Ovary (tissue), 9 donors: ENCODE measurements around the gene ESYT2. TPM values are rescaled to one million over a fixed set of nuclear protein-coding genes. Genes with fewer than 3 reads are reported as not detected.

ENCODE experiments used
- DNase-seq, 5 donors: peaks; one replicate each; pipeline ENCODE4 v3.0.0-alpha.2; 2019 to 2020
- H3K27ac ChIP-seq, 2 donors: fragments of 200-600 bp; one replicate each; pipeline versions ENCODE4 v1.5.1 to v1.8.0; 2019 to 2022
- H3K27me3 ChIP-seq: fragments of 200-600 bp; one replicate; pipeline ENCODE4 v1.8.0; 2022
- H3K36me3 ChIP-seq: fragments of 200-600 bp; sonication (generic); one replicate; pipeline ENCODE4 v1.5.1; 2019
- H3K4me1 ChIP-seq: one replicate; pipeline ENCODE4 v1.8.1; 2013; ENCODE audit warnings: mild to moderate bottlenecking, moderate library complexity; ENCODE audit not compliant: insufficient read depth
- H3K4me3 ChIP-seq: fragments of 200-600 bp; sonication (generic); one replicate; pipeline ENCODE4 v1.5.1; 2017
- H3K9me3 ChIP-seq, 2 donors: fragments of 200-600 bp in 1 of 2; sonication (generic) in 1 of 2; one replicate each; pipeline versions ENCODE4 v1.5.1 to v1.8.1; 2013 to 2019; ENCODE audit warnings: mild to moderate bottlenecking in 1 of 2, moderate library complexity in 1 of 2
- CTCF ChIP-seq, 3 donors: fragments of 450-650 bp in 2 of 3; fragments of 200-600 bp in 1 of 3; IDR thresholded peaks; one replicate each; pipeline versions ENCODE4 v1.5.1 to v1.8.0; 2016 to 2022; ENCODE audit warnings: antibody characterized with exemption in 3 of 3, mild to moderate bottlenecking in 1 of 3
- EP300 ChIP-seq: sonication (generic); formaldehyde crosslinking; IDR thresholded peaks from one replicate; pipeline ENCODE4 v1.6.1; 2017; ENCODE audit warnings: antibody characterized with exemption
- POLR2A ChIP-seq: fragments of 450-650 bp; IDR thresholded peaks from one replicate; pipeline ENCODE4 v1.6.1; 2017; ENCODE audit warnings: antibody characterized with exemption, mild to moderate bottlenecking, moderate library complexity
- WGBS, 3 donors: extraction: QIAGEN DNeasy Blood & Tissue Kit in 1 of 3; methylation state at CpG; one replicate each; pipeline versions ENCODE4 v1.1.5 to v1.1.7; 2013 to 2017; 5-methylcytosine and 5-hydroxymethylcytosine counted together
- intact Hi-C, 4 donors: fragments of 100-400 bp; cut with DNase I; formaldehyde crosslinking; loops; one replicate each; pipeline versions ENCODE4 v1.11.0 to v1.15.1; 2022 to 2023
- polyA plus RNA-seq, 2 donors: library from polyadenylated mRNA; stranded (reverse); fragments of 200-250 nt in 1 of 2; fragments of 350-450 nt in 1 of 2; fragmentation: Illumina TruSeq in 1 of 2; extraction: RNeasy Lipid Tissue Mini Kit (QIAGEN cat#74804) in 1 of 2; gene quantifications; one replicate each; pipeline ENCODE4 v1.2.3, GENCODE V29; 2013 to 2014
- total RNA-seq, 7 donors: library from RNA; depleted of rRNA in 2 of 7; stranded (reverse); fragments of >200 nt in 2 of 7; fragmentation: NEBNext Ultra II Directional in 3 of 7; extraction: Animal tissue kit (Norgen Biotek cat#: 25700) in 3 of 7; gene quantifications; one replicate each; pipeline versions ENCODE4 v1.1.0 to v1.2.4, GENCODE V29; 2016 to 2023
- donor health status: DM: no; HTN: no; CAD: no; lungs with moderate emphysema.
- donor health status: DM: no; HTN: no; CAD: no.
- donor health status: Bipolar disorder and iron deficiency.
- donor health status: DM: yes; HTN: yes; CAD: no.
- donor health status: DM: no; HTN: no; CAD: no.
- donor health status: DM: yes; HTN: yes; CAD: no.

ESYT2 gene
- total and polyA plus RNA-seq, 9 donors: 42.7 to 147 (median 91.6) TPM

- DNase-seq: no peak
- Histone ChIP-seq H3K36me3 (no peaks in the 10 kb centered on the region), H3K27me3 (no peaks in the 10 kb centered on the region), H3K27ac (no peak overlapping the region), H3K4me1 (no peaks in the 10 kb centered on the region), H3K4me3 (no peak overlapping the region), H3K9me3 (no peaks in the 10 kb centered on the region)
- 85 to 88% (median 87%) methylated on average over 13 of the region's 13 CpGs for WGBS, 3 donors
- TF ChIP-seq CTCF (IDR thresholded peaks at IDR 0.05): no peak
- TF ChIP-seq EP300: no peak
- no peak for TF ChIP-seq POLR2A
- intact Hi-C loops: no loop called here
These were observed 106.0 kb downstream of the ESYT2 start for GRCh38 chr7:158723266-158723665.

- Histone ChIP-seq H3K36me3 (no peaks in the 10 kb centered on the region), H3K4me3 (no peak overlapping the region), H3K27ac (no peak overlapping the region), H3K9me3 (no peaks in the 10 kb centered on the region), H3K4me1 (no peaks in the 10 kb centered on the region), H3K27me3 (no peaks in the 10 kb centered on the region)
- intact Hi-C loops: no loop called here
- DNase-seq: no peak
- no peak for TF ChIP-seq EP300
- no peak for TF ChIP-seq POLR2A
- no peak for TF ChIP-seq CTCF (IDR thresholded peaks at IDR 0.05)
- 87 to 91% (median 88%) methylated on average over 6 of the region's 6 CpGs for WGBS, 3 donors
These were observed 106.6 kb downstream of the ESYT2 start for GRCh38 chr7:158722574-158723237.

GRCh38 chr7:158720112-158720511, 109.2 kb downstream of the ESYT2 start:
- Histone ChIP-seq H3K27me3 (no peaks in the 10 kb centered on the region), H3K9me3 (no peaks in the 10 kb centered on the region), H3K4me3 (no peak overlapping the region), H3K27ac (no peak overlapping the region), H3K4me1 (no peaks in the 10 kb centered on the region), H3K36me3 (no peaks in the 10 kb centered on the region)
- DNase-seq: no peak
- no peak for TF ChIP-seq CTCF (IDR thresholded peaks at IDR 0.05)
- no peak for TF ChIP-seq POLR2A
- TF ChIP-seq EP300: no peak
- WGBS, 3 donors: 83 to 88% (median 86%) methylated on average over 9 of the region's 9 CpGs
- intact Hi-C loops: no loop called here

DNA sequence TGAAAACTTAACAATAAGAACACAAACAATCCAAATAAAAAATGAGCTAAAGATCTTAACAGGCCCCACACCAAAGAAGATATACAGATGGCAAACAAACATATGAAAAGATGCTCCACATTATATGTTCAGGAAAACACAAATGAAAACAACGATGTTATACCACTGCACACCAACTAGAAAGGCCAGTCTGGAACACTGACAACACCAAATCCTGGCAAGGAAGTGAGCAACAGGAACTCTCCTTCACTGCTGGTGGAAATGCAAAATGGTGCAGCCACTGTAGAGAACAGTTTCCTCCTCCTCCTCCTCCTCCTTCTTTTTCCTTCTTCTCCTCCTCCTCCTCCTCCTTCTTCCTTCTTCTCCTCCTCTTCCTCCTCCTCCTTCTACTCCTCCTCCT, 112.5 kb downstream of the ESYT2 start:
- no peak for TF ChIP-seq POLR2A
- no peak for TF ChIP-seq EP300
- TF ChIP-seq CTCF (IDR thresholded peaks at IDR 0.05): no peak
- DNase-seq: no peak
- Histone ChIP-seq H3K4me1 (no peaks in the 10 kb centered on the region), H3K9me3 (no peaks in the 10 kb centered on the region), H3K4me3 (no peak overlapping the region), H3K36me3 (no peaks in the 10 kb centered on the region), H3K27ac (no peak overlapping the region), H3K27me3 (no peaks in the 10 kb centered on the region)
- WGBS, 3 donors: 81 to 86% (median 86%) methylated on average over 1 of the region's 1 CpG
- intact Hi-C loops: no loop called here
